Natural killer cell (primary cell): ENCODE measurements around the gene SCIMP. TPM values are rescaled to one million over a fixed set of nuclear protein-coding genes. Genes with fewer than 3 reads are reported as not detected.

Experiments
- ATAC-seq, 3 donors: fragments of 150-1000 bp in 2 of 3; fragments of 200-7000 bp in 1 of 3; cut with Tn5 transposase; 1 replicate in 1 of 3; 2 replicates in 2 of 3; pipeline ENCODE4 v1.10.0; 2021; ENCODE audit warnings: mild to moderate bottlenecking in 2 of 3, moderate library complexity in 2 of 3
- DNase-seq, 2 donors: peaks; one replicate each; pipeline versions ENCODE4 v3.0.0 to v3.0.0-alpha.2; 2013 to 2021; ENCODE audit warnings: mixed read lengths in 1 of 2
- H3K27ac ChIP-seq: one replicate; pipeline ENCODE4 v1.5.1; 2013; ENCODE audit warnings: mild to moderate bottlenecking, low read length
- H3K27me3 ChIP-seq: one replicate; pipeline ENCODE4 v1.6.1; 2013; ENCODE audit warnings: low read length; ENCODE audit not compliant: control insufficient read depth, insufficient read depth
- H3K36me3 ChIP-seq: one replicate; pipeline ENCODE4 v1.6.1; 2013; ENCODE audit warnings: low read length; ENCODE audit not compliant: control insufficient read depth, insufficient read depth
- H3K4me1 ChIP-seq: one replicate; pipeline ENCODE4 v1.6.1; 2013; ENCODE audit warnings: low read length; ENCODE audit not compliant: control insufficient read depth, insufficient read depth
- H3K4me3 ChIP-seq: one replicate; pipeline ENCODE4 v1.5.1; 2013; ENCODE audit warnings: low read length
- H3K9me3 ChIP-seq: one replicate; pipeline ENCODE4 v1.6.1; 2013; ENCODE audit warnings: low read length; ENCODE audit not compliant: control insufficient read depth, insufficient read depth
- H3K27ac Mint-ChIP-seq, 2 donors: one replicate each; pipeline ENCODE4 v1.8.0; 2022; ENCODE audit warnings: mild to moderate bottlenecking in 2 of 2, mixed read lengths in 2 of 2, moderate library complexity in 1 of 2
- H3K27me3 Mint-ChIP-seq, 2 donors: one replicate each; pipeline ENCODE4 v1.8.0; 2022; ENCODE audit warnings: low read depth in 2 of 2, mixed read lengths in 2 of 2
- H3K36me3 Mint-ChIP-seq: one replicate; pipeline ENCODE4 v1.8.0; 2022; ENCODE audit warnings: mixed read lengths
- H3K4me1 Mint-ChIP-seq, 2 donors: one replicate each; pipeline ENCODE4 v1.8.0; 2022; ENCODE audit warnings: mixed read lengths in 2 of 2
- H3K4me3 Mint-ChIP-seq: one replicate; pipeline ENCODE4 v1.8.0; 2022; ENCODE audit warnings: mild to moderate bottlenecking, moderate library complexity, mixed read lengths
- H3K9me3 Mint-ChIP-seq, 2 donors: one replicate each; pipeline ENCODE4 v1.8.0; 2022; ENCODE audit warnings: mixed read lengths in 2 of 2
- WGBS: methylation state at CpG from one replicate; pipeline ENCODE4 v1.1.7; 2013; ENCODE audit warnings: missing lambda C conversion rate; ENCODE audit not compliant: insufficient coverage; 5-methylcytosine and 5-hydroxymethylcytosine counted together
- intact Hi-C: fragments of 100-400 bp; cut with micrococcal nuclease; formaldehyde crosslinking; loops from one replicate; pipeline ENCODE4 v1.14.2; 2022
- total RNA-seq, 4 donors: library from RNA; stranded (reverse); fragments of 120-200 nt in 1 of 4; gene quantifications; one replicate each; pipeline versions ENCODE4 v1.2.3 to v1.2.4, GENCODE V29; 2013 to 2022
- TF ChIP-seq, protein P1 (sequence below): fragments of 200-600 bp; IDR thresholded peaks from one replicate; pipeline ENCODE4 v1.8.0; 2022; ENCODE audit warnings: antibody characterized with exemption

The SCIMP gene
- total RNA-seq, 3 donors from 2014 or later (not counting 1 experiment from before 2014, with no cell fraction given), result 3.9 to 10.0 (median 8.0) TPM

DNA sequence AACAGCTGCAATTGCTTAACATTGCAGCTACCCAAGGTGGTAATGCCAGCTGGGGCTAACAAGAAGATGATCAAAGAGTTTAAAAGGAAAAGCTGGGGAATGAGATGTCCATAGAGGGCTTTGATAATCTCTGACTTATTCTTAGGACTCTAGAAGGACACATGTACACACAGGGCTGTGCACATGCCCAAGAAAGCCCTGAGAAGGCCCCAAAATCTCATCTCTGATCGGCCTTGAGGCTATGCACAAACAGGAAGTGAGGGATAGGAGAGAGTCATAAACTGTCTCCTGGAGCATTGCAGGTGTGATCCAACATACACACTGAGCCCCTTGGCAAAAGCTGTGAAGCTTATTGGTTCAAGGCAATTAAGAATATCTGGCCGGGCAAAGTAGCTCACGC, 30.2 kb upstream of the SCIMP start:
- intact Hi-C loops, result no loop called here
- DNase-seq, result no peak
- Histone ChIP-seq H3K27me3 (no peaks in the 10 kb centered on the region), H3K36me3 (no peaks in the 10 kb centered on the region), H3K4me1 (no peaks in the 10 kb centered on the region), H3K9me3 (no peaks in the 10 kb centered on the region), H3K27ac (no peak overlapping the region), H3K4me3 (no peak overlapping the region)
- WGBS, result 77% methylated on average over 3 of the region's 3 CpGs
- H3K27ac Mint-ChIP-seq, result no peak overlapping the region
- ATAC-seq, result no peak
- H3K9me3 Mint-ChIP-seq, result no peaks in the 10 kb centered on the region
- TF ChIP-seq, protein P1, sequence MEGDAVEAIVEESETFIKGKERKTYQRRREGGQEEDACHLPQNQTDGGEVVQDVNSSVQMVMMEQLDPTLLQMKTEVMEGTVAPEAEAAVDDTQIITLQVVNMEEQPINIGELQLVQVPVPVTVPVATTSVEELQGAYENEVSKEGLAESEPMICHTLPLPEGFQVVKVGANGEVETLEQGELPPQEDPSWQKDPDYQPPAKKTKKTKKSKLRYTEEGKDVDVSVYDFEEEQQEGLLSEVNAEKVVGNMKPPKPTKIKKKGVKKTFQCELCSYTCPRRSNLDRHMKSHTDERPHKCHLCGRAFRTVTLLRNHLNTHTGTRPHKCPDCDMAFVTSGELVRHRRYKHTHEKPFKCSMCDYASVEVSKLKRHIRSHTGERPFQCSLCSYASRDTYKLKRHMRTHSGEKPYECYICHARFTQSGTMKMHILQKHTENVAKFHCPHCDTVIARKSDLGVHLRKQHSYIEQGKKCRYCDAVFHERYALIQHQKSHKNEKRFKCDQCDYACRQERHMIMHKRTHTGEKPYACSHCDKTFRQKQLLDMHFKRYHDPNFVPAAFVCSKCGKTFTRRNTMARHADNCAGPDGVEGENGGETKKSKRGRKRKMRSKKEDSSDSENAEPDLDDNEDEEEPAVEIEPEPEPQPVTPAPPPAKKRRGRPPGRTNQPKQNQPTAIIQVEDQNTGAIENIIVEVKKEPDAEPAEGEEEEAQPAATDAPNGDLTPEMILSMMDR, result no peak
- no peaks in the 10 kb centered on the region for H3K27me3 Mint-ChIP-seq
- H3K36me3 Mint-ChIP-seq, result no peaks in the 10 kb centered on the region
- H3K4me1 Mint-ChIP-seq, result no peaks in the 10 kb centered on the region
- H3K4me3 Mint-ChIP-seq, result no peak overlapping the region

DNA sequence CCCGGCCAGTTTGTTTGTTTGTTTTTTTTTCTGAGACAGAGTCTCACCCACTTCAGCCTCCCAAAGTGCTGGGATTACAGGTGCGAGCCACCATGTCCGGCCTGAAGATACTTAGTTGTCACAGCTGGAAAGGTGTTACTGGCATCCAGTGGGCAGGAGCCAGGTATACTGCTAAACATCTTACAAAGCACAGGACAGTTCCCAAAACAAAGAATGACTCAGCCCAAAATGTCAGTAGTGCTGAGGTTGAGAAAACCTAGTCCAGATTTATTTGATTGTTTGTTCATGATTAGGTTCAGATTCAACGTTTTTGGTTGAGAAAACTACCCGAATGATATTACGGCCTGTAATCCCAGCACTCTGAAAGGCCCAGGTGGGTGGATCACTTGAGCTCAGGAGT, 28.8 kb upstream of the SCIMP start:
- TF ChIP-seq, protein P1, result no peak
- H3K36me3 ChIP-seq, result no peaks in the 10 kb centered on the region
- H3K4me3 ChIP-seq, result no peak overlapping the region
- Mint-ChIP-seq H3K36me3 (no peaks in the 10 kb centered on the region), H3K27me3 (no peaks in the 10 kb centered on the region), H3K4me1 (no peaks in the 10 kb centered on the region), H3K9me3 (no peaks in the 10 kb centered on the region), H3K4me3 (no peak overlapping the region), H3K27ac (no peak overlapping the region)
- WGBS, result 94% methylated on average over 6 of the region's 6 CpGs
- no peaks in the 10 kb centered on the region for H3K4me1 ChIP-seq
- no peaks in the 10 kb centered on the region for H3K9me3 ChIP-seq
- H3K27me3 ChIP-seq, result no peaks in the 10 kb centered on the region
- H3K27ac ChIP-seq, result no peak overlapping the region
- intact Hi-C loops, result no loop called here
- ATAC-seq (no peak), DNase-seq (no peak)

DNA sequence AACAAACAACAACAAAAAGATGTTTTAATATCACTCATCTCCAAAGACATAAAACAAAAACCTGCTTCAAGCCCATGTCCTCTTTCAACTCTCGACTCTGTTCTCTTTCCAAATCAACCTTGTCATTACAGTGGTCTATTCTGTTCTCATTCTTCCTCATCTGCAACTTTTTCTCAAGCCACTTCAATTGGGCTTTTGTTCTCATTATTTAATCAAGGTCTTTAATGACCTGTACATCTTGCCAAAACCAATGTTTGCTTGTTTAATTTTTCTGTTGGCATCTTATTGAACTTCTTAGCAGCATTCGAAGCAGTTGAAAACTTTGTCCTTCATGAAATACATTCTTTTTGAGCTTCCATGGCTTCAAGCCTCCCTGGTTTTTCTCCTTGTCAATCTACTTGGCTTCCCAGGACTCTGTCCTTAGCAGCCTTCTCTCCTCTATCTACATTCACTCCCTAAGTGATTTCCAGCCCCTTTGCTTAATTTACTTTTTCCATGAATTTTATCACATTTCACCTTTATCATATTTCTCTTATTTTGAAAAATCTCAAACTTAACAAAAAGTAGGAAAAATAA, 27.8 kb upstream of the SCIMP start:
- Histone ChIP-seq H3K27ac (no peak overlapping the region), H3K9me3 (no peaks in the 10 kb centered on the region), H3K27me3 (no peaks in the 10 kb centered on the region), H3K36me3 (no peaks in the 10 kb centered on the region), H3K4me1 (no peaks in the 10 kb centered on the region), H3K4me3 (no peak overlapping the region)
- no peak for DNase-seq
- Mint-ChIP-seq H3K4me3 (no peak overlapping the region), H3K9me3 (no peaks in the 10 kb centered on the region), H3K27me3 (no peaks in the 10 kb centered on the region), H3K27ac (no peak overlapping the region), H3K4me1 (no peaks in the 10 kb centered on the region), H3K36me3 (no peaks in the 10 kb centered on the region)
- TF ChIP-seq, protein P1, result no peak
- 78% methylated on average over 2 of the region's 2 CpGs for WGBS
- intact Hi-C loops, result no loop called here
- no peak for ATAC-seq

DNA sequence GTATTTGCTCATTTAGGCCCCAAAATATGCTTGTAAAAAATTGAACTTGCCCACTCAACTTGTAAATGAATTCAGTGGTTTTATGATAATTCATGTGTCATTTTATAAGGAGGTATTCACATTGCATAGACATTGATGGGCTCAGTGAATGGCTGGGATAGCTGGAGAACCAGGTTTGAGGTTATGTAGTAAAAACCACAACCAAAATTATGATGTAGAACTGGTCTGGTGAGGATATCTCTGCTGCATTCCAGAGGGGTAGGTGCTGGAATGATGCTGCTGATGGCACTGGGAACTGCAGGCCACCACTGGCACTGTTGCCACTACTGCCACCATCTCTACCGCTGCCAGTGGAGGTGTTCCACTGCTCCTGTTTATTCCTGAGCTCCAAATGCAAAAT, 25.9 kb upstream of the SCIMP start:
- Histone ChIP-seq H3K4me3 (no peak overlapping the region), H3K27ac (no peak overlapping the region), H3K27me3 (no peaks in the 10 kb centered on the region), H3K36me3 (no peaks in the 10 kb centered on the region), H3K9me3 (no peaks in the 10 kb centered on the region), H3K4me1 (peaks cover 4% of the 10 kb centered on the region)
- no peak for ATAC-seq
- WGBS, result 100% methylated on average over 1 of the region's 1 CpG
- Mint-ChIP-seq H3K36me3 (no peaks in the 10 kb centered on the region), H3K27me3 (no peaks in the 10 kb centered on the region), H3K27ac (no peak overlapping the region), H3K4me1 (peaks cover 0 to under 1% of the 10 kb centered on the region in 2 donors), H3K4me3 (no peak overlapping the region), H3K9me3 (no peaks in the 10 kb centered on the region)
- TF ChIP-seq, protein P1, result no peak
- intact Hi-C loops, result no loop called here
- DNase-seq, result no peak
